Upper lobe of right lung (tissue), 1 donor: ENCODE results near the gene CLDN7. TPM values are rescaled to one million over a fixed set of nuclear protein-coding genes. Genes with fewer than 3 reads are reported as not detected.

Experiments
- ATAC-seq: fragments of 200-7000 bp; cut with Tn5 transposase; one replicate; pipeline ENCODE4 v1.9.1; 2020; ENCODE audit warnings: mild to moderate bottlenecking, moderate library complexity
- DNase-seq: peaks from one replicate; pipeline ENCODE4 v3.0.0-alpha.2; 2020
- H3K27ac ChIP-seq: fragments of 200-600 bp; one replicate; pipeline ENCODE4 v1.8.0; 2022
- H3K27me3 ChIP-seq: fragments of 200-600 bp; one replicate; pipeline ENCODE4 v1.8.0; 2022; ENCODE audit warnings: mild to moderate bottlenecking
- H3K36me3 ChIP-seq: fragments of 200-600 bp; one replicate; pipeline ENCODE4 v1.8.0; 2022
- H3K4me1 ChIP-seq: fragments of 200-600 bp; one replicate; pipeline ENCODE4 v1.8.0; 2022
- H3K4me3 ChIP-seq: fragments of 200-600 bp; one replicate; pipeline ENCODE4 v1.8.0; 2022; ENCODE audit warnings: mild to moderate bottlenecking
- H3K9me3 ChIP-seq: fragments of 200-600 bp; one replicate; pipeline ENCODE4 v1.8.0; 2022
- intact Hi-C: fragments of 100-400 bp; cut with DNase I; formaldehyde crosslinking; loops from one replicate; pipeline ENCODE4 v1.11.0; 2022
- total RNA-seq: library from RNA; stranded (reverse); fragmentation: NEBNext Ultra II Directional; extraction: Animal tissue kit (Norgen Biotek cat#: 25700); gene quantifications from one replicate; pipeline ENCODE4 v1.2.1, GENCODE V29; 2021
- TF ChIP-seq, protein P1 (sequence below): fragments of 200-600 bp; IDR thresholded peaks from one replicate; pipeline ENCODE4 v1.8.0; 2022; ENCODE audit warnings: antibody characterized with exemption
- donor health status: DM: no; HTN: yes; CAD: no; lungs with severe emphysema.

The CLDN7 gene
- total RNA-seq, 1 donor from 2014 or later, result 117 TPM

DNA sequence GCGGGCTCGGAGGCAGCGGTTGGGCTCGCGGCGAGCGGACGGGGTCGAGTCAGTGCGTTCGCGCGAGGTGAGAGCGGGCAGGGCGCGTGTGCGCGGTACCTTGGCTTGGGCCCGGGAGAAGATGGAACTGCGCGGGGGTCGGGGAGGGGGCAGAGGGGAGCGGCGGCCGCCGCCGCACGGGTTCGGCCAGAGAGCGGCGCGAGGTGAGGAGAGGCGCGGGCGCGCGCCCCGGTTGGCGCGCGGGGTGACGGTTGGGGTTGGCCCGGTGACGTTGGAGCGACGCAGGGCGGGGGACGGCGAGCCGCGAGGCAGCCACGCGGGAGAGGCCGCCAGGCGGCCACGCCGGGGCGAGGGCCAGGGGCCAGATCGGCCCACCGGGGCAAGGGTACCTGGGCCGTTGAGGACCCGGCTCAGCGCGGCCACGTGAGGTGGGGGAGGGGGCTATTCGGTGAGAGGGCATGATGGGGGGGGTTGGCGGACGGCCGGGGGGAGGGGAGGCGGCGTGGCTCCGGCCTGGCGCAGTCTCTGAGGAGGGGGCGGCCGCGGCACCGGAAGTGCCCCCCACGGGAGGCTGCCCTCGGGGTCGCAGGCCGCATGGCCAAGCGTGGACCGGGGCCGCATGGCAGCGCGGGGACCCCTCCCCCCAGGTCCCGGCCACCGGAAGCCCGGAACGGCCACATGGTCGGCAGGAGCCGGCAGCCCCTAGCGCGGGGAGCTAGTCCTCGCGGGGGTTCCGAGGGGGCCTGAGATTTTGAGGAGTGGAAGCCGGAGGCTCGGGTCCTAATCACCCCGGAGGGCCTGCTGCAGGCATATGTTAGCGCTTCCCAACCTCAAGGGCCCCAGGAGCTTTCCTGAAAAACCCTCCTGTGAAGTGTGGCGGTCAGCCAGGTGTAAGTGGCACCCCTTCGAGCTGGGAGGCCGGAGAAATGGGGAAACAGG is 45.7 kb upstream of the CLDN7 start:
- TF ChIP-seq, protein P1, sequence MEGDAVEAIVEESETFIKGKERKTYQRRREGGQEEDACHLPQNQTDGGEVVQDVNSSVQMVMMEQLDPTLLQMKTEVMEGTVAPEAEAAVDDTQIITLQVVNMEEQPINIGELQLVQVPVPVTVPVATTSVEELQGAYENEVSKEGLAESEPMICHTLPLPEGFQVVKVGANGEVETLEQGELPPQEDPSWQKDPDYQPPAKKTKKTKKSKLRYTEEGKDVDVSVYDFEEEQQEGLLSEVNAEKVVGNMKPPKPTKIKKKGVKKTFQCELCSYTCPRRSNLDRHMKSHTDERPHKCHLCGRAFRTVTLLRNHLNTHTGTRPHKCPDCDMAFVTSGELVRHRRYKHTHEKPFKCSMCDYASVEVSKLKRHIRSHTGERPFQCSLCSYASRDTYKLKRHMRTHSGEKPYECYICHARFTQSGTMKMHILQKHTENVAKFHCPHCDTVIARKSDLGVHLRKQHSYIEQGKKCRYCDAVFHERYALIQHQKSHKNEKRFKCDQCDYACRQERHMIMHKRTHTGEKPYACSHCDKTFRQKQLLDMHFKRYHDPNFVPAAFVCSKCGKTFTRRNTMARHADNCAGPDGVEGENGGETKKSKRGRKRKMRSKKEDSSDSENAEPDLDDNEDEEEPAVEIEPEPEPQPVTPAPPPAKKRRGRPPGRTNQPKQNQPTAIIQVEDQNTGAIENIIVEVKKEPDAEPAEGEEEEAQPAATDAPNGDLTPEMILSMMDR, result no peak
- H3K27me3 ChIP-seq, result no peaks in the 10 kb centered on the region
- peak; percentile 60 for ATAC-seq

DNA sequence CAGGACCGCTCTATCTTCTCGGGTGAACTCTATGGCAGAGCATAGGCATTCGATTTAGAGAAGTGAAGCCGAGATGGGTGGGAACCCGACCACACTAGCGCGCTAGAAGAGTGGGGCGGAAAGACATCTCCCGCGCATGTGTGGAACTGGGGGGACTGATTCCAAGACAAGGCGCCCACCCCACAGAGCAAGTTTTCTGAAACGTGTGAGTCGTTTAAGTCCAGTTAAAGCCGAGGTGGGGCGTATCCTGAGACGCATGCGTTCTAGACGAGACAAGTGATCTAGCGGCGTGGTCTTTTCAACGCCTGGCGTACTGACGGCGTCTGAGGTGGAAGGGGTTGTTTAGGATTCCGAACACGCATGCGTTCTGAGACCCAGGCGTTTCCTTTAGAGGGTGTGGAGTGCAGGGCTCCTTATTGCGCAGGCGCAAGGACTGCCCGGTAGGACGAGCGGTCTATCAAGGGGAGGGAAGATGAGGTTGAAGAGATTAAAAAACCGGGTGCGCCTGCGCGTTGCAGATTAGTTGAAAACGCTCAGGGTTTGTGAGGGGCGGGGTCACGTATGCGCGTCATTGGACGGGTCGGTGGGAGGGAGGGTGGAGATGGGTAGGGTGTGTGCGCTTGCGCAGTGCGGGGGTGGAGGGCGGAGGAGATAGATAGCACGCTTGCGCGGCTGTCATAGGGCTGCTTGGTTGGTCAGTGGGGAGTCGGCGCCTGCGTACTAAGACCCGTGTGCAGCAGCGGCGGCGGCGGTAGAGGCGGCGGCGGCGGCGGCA is 44.8 kb upstream of the CLDN7 start, which contains the start of gene EIF5A:
Gene EIF5A (plus strand): TSS at position 718 of the 775 bp plus-strand sequence. CDS start 2,008 bp downstream, outside the sequence.
- ATAC-seq (peak; percentile 92), DNase-seq (peak; percentile 100)
- Histone ChIP-seq H3K36me3 (peaks cover 30% of the 10 kb centered on the region), H3K4me1 (peaks cover 22% of the 10 kb centered on the region), H3K27me3 (no peaks in the 10 kb centered on the region), H3K9me3 (no peaks in the 10 kb centered on the region), H3K4me3 (peak within 1 kb of the TSS; percentile 92), H3K27ac (peak within 1 kb of the TSS; percentile 93)
- intact Hi-C loops, result no loop called here
- TF ChIP-seq, protein P1, result no peak

More for the DNA sequence above, 45.7 kb upstream of the CLDN7 start:
- intact Hi-C loops, result no loop called here
- DNase-seq, result peak; percentile 87
- peaks cover 22% of the 10 kb centered on the region for H3K4me1 ChIP-seq
- peaks cover 38% of the 10 kb centered on the region for H3K36me3 ChIP-seq
- H3K4me3 ChIP-seq, result peak overlapping the region; percentile 92
- peak overlapping the region; percentile 93 for H3K27ac ChIP-seq
- H3K9me3 ChIP-seq, result no peaks in the 10 kb centered on the region

DNA sequence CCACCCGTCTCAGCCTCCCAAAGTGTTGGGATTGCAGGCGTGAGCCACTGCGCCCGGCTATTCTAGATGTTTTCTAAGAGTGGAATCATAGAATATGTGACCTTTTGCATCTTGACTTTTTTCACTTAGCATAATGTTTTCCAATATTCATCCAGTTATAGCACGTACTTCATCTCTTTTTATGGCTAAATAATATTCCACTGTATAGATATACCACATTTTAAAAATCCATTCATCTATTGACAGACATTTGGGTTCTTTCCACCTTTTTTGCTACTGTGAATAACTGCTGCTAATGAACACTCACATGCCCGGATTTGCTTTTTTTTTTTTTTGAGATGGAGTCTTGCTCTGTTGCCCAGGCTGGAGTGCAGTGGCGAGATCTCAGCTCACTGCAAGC is 41.9 kb upstream of the CLDN7 start:
- Histone ChIP-seq H3K9me3 (no peaks in the 10 kb centered on the region), H3K36me3 (peaks cover under 1% of the 10 kb centered on the region), H3K27ac (no peak overlapping the region), H3K4me1 (peaks cover 9% of the 10 kb centered on the region), H3K27me3 (no peaks in the 10 kb centered on the region), H3K4me3 (no peak overlapping the region)
- DNase-seq (no peak), ATAC-seq (no peak)
- TF ChIP-seq, protein P1, result no peak
- intact Hi-C loops, result no loop called here

DNA sequence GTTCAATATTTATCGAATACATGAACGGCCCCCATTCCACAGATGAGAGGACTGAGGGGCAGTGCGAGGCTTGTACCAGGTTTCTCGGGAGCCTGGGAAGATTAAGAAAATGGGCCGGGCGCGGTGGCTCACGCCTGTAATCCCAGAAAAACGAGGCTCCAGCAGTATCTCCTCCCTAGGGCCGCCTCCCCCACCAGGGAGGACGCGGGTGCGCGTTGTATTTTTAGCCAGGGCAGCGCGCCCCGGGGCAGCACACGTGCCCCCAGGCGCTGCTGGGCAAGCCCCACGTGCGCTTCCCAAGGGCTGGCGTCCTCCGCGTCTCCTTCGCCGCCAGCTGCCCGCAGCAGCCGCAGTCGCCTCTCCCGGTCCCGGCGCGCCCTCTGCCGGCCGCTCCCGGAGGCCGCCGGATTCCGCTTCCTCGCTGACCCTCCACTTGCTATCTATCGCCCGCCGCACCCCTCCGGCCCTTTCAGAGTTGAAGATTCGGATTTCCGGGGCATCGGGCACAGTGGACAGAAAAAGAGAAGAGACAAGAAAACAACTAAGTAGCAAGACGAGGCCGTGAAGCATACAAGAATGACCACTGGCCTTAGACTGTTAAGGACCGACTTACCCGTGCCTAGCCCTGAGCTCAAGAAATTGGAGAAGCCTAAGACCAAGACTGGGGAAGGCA is 34.0 kb upstream of the CLDN7 start:
- Histone ChIP-seq H3K27ac (no peak overlapping the region), H3K27me3 (peaks cover 34% of the 10 kb centered on the region), H3K36me3 (no peaks in the 10 kb centered on the region), H3K9me3 (no peaks in the 10 kb centered on the region), H3K4me1 (peaks cover 20% of the 10 kb centered on the region), H3K4me3 (no peak overlapping the region)
- ATAC-seq (peak; percentile 95), DNase-seq (peak; percentile 91)
- TF ChIP-seq, protein P1, result peak; percentile 92
- intact Hi-C loops, result no loop called here
